ENCODE data around the gene NBL1. TPM values are rescaled to one million over a fixed set of nuclear protein-coding genes. Genes with fewer than 3 reads are reported as not detected.
"Not testable (repeated sequence)": the region's sequence is repeated elsewhere in the genome, so short reads cannot be mapped to it uniquely, and the experiment has no call there.

The NBL1 gene
- total and polyA plus RNA-seq, 9 donors: 127 to 852 (median 525) TPM

DNA sequence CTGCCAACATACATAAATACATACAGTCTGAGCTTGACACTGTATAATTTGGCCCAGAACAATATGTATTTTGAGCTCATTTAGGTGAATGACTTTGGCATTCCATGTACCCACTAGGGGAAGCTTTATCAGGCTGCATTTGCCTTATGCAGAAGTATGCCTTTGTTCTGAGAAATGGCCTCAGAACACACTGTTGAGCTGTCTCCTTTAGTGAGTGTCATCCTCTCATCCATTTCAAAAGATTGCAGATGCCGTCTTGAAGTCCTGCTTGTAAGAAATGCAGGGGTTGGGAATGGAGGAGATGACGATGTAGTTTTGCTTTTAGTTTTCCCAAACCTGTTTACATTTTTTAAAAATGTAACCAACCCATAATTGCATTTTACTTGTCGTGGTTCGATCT is 14.8 kb upstream of the NBL1 start:
- 37 to 63% (median 51%) methylated on average over 4 of the region's 4 CpGs for WGBS, 3 donors
- Histone ChIP-seq H3K27ac (no peak overlapping the region), H3K4me1 (ENCODE audit: insufficient read depth) (peaks cover 7% of the 10 kb centered on the region), H3K27me3 (no peaks in the 10 kb centered on the region), H3K4me3 (no peak overlapping the region), H3K9me3 (no peaks in the 10 kb centered on the region), H3K36me3 (no peaks in the 10 kb centered on the region)
- no peak for TF ChIP-seq EP300 (IDR thresholded peaks at IDR 0.05)
- TF ChIP-seq, protein P1, sequence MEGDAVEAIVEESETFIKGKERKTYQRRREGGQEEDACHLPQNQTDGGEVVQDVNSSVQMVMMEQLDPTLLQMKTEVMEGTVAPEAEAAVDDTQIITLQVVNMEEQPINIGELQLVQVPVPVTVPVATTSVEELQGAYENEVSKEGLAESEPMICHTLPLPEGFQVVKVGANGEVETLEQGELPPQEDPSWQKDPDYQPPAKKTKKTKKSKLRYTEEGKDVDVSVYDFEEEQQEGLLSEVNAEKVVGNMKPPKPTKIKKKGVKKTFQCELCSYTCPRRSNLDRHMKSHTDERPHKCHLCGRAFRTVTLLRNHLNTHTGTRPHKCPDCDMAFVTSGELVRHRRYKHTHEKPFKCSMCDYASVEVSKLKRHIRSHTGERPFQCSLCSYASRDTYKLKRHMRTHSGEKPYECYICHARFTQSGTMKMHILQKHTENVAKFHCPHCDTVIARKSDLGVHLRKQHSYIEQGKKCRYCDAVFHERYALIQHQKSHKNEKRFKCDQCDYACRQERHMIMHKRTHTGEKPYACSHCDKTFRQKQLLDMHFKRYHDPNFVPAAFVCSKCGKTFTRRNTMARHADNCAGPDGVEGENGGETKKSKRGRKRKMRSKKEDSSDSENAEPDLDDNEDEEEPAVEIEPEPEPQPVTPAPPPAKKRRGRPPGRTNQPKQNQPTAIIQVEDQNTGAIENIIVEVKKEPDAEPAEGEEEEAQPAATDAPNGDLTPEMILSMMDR (IDR thresholded peaks at IDR 0.05): no peak
- DNase-seq: no peak
- intact Hi-C loops (cut with DNase I): no loop called here

DNA sequence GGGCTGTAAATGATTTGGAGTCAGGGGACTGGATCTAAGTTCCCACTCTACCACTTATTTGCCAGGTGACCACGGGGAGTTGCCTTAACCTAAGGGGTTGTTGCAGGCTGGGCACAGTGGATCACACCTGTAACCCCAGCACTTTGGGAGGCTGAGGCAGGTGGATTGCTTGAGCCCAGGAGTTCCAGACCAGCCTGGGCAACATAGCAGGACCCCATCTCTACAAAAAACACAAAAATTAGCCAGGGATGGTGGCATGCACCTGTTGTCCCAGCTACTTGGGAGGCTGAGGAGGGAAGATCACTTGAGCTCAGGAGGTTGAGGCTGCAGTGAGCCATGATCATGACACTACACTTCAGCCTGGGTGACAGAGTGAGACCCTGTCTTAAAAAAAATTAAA is 13.9 kb upstream of the NBL1 start:
- H3K36me3 ChIP-seq; H3K27ac ChIP-seq; H3K4me3 ChIP-seq; intact Hi-C loops (cut with DNase I); DNase-seq; H3K9me3 ChIP-seq; H3K4me1 ChIP-seq (ENCODE audit: insufficient read depth); H3K27me3 ChIP-seq: not testable (repeated sequence)
- WGBS, 3 donors: 94 to 100% (median 94%) methylated on average over 1 of the region's 1 CpG

DNA sequence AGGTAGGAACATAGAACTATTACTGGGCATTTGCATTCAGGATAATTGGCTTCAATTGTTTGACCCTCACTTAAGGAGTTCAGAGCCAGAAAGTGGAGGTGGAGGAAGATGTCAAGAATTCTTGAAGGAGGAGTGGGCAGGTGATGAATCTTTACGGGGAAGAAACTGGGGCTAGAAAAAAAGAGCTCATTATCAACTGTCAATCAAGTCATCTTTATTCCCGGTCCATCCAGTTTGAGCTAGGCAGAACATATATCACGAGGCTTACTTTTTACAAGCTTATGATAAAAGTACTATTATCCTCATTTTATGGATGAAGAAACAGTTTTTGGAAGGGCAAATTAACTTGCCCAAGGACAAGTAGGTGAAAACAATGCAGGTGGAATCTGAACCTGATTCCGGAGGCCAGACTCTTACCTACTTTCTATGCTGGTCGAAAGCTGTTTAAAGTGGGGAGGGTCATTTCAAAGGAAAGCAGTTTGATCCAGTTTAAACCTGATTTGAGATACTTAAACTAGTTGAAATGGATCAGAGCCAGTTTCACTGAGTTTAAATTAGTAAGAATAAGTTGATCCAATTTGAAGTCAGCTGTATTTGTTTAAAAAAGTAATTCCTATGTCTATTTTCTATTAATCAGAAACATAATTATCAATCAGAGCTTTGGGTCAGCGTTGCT is 13.3 kb upstream of the NBL1 start:
- 77 to 87% (median 80%) methylated on average over 6 of the region's 6 CpGs for WGBS, 3 donors
- DNase-seq: no peak
- Histone ChIP-seq H3K36me3 (no peaks in the 10 kb centered on the region), H3K4me1 (ENCODE audit: insufficient read depth) (peaks cover 6% of the 10 kb centered on the region), H3K9me3 (no peaks in the 10 kb centered on the region), H3K27ac (no peak overlapping the region), H3K4me3 (no peak overlapping the region), H3K27me3 (no peaks in the 10 kb centered on the region)
- TF ChIP-seq EP300 (IDR thresholded peaks at IDR 0.05): no peak
- intact Hi-C loops (cut with DNase I): no loop called here

DNA sequence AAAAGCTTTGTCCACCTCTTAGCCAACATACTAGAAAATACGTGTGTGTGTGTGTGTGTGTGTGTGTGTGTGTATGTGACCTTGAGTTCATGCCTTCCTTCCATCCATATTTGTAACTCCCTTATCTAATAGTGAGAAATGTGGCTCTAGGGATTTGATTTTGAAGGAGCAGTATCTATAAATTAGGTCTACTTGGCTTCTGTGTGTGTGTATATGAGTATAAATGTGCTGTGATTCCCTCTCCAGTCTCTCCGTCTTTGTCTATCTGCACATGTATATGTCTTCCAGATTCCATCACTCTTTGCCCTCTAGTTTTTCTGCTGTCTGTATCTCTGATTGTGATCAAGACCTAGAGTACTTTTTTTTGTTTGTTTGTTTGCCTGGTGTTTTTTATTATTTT is 11.9 kb upstream of the NBL1 start:
- Histone ChIP-seq H3K4me3 (no peak overlapping the region), H3K4me1 (ENCODE audit: insufficient read depth) (peaks cover 2% of the 10 kb centered on the region), H3K36me3 (no peaks in the 10 kb centered on the region), H3K27ac (no peak overlapping the region), H3K9me3 (no peaks in the 10 kb centered on the region), H3K27me3 (no peaks in the 10 kb centered on the region)
- 75 to 94% (median 77%) methylated on average over 2 of the region's 2 CpGs for WGBS, 3 donors
- intact Hi-C loops (cut with DNase I): no loop called here
- TF ChIP-seq POLR2A (IDR thresholded peaks at IDR 0.05): no peak
- DNase-seq: no peak

DNA sequence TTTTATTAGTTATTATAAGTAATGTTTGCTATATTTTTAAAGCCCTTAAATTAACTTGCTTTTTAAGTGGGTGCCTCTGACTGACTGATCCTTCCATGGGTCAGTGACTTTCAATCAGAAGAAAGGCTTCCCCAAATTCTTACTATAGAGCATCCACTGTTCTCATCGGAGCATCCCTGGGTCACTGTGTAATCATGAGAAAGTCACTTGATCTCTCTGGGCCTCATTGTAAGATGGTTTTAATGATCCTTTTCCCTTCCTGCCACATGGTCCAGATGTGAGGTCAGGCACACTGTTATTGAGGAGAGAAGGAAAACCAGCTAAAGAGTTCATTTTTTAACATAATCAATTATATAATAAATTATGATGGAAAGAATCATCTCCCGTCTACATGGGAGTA is 11.0 kb upstream of the NBL1 start:
- H3K27me3 ChIP-seq: no peaks in the 10 kb centered on the region
- H3K27ac ChIP-seq: no peak overlapping the region
- intact Hi-C loops (cut with DNase I): no loop called here
- TF ChIP-seq, protein P1 (IDR thresholded peaks at IDR 0.05): no peak
- TF ChIP-seq EP300 (IDR thresholded peaks at IDR 0.05): no peak
- no peak for TF ChIP-seq POLR2A (IDR thresholded peaks at IDR 0.05)
- H3K36me3 ChIP-seq: no peaks in the 10 kb centered on the region
- peaks cover 2% of the 10 kb centered on the region for H3K4me1 ChIP-seq (ENCODE audit: insufficient read depth)
- DNase-seq: no peak
- no peak overlapping the region for H3K4me3 ChIP-seq
- no peaks in the 10 kb centered on the region for H3K9me3 ChIP-seq
- WGBS, 3 donors: 72 to 82% (median 73%) methylated on average over 2 of the region's 2 CpGs

DNA sequence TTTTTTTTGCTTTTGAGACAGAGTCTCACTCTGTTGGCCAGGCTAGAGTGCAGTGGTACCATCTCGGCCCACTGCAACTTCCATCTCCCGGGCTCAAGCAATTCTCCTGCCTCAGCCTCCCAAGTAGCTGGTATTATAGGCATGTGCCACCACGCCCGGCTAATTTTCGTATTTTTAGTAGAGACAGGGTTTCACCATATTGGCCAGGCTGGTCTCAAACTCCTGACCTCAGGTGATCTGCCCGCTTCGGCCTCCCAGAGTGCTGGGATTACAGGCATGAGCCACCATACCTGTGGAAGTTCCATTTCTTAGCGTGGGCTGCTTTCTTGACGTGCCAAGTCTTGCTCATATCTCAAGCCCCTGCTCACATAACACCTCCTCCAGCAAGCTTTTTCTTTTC is 9.0 kb upstream of the NBL1 start:
- H3K27ac ChIP-seq; H3K4me1 ChIP-seq (ENCODE audit: insufficient read depth); H3K4me3 ChIP-seq; H3K9me3 ChIP-seq; H3K27me3 ChIP-seq; DNase-seq; H3K36me3 ChIP-seq; intact Hi-C loops (cut with DNase I): not testable (repeated sequence)
- WGBS, 3 donors: 95 to 96% (median 96%) methylated on average over 9 of the region's 9 CpGs

Measured in ovary (tissue), 9 donors.